GM23338 (cell line): ENCODE data around the gene MT1HL1. TPM values are rescaled to one million over a fixed set of nuclear protein-coding genes. Genes with fewer than 3 reads are reported as not detected.

Experiments used
- ATAC-seq: fragments of 200-7000 bp; cut with Tn5 transposase; 3 replicates; pipeline ENCODE4 v1.9.1; 2020
- DNase-seq: peaks from one replicate; pipeline ENCODE4 v3.0.0-alpha.2; 2015; ENCODE audit warnings: low spot score
- H2AFZ ChIP-seq: fragments of 200-600 bp; sonication (generic); 2 replicates; pipeline ENCODE4 v1.8.0; 2016; ENCODE audit warnings: antibody characterized with exemption, mild to moderate bottlenecking, moderate library complexity
- H3F3A ChIP-seq: fragments of 200-600 bp; sonication (generic); replicated peaks from 2 replicates; pipeline ENCODE4 v1.8.0; 2017; ENCODE audit warnings: antibody characterized with exemption, mixed run types, low read depth
- H3K27ac ChIP-seq: fragments of 200-600 bp; sonication (generic); 2 replicates; pipeline ENCODE4 v1.6.1; 2016; ENCODE audit warnings: low read depth
- H3K27me3 ChIP-seq: fragments of 200-600 bp; sonication (generic); 2 replicates; pipeline ENCODE4 v1.8.0; 2016; ENCODE audit warnings: mild to moderate bottlenecking, mixed run types, moderate library complexity; ENCODE audit not compliant: insufficient read depth
- H3K36me3 ChIP-seq: fragments of 200-600 bp; sonication (generic); 2 replicates; pipeline ENCODE4 v1.8.0; 2016; ENCODE audit warnings: mild to moderate bottlenecking; ENCODE audit not compliant: insufficient read depth
- H3K4me1 ChIP-seq: fragments of 200-600 bp; sonication (generic); 2 replicates; pipeline ENCODE4 v1.8.0; 2016; ENCODE audit warnings: mild to moderate bottlenecking, moderate library complexity; ENCODE audit not compliant: insufficient read depth
- H3K4me2 ChIP-seq: fragments of 200-600 bp; sonication (generic); 2 replicates; pipeline ENCODE4 v1.7.1; 2017; ENCODE audit warnings: mixed run types
- H3K4me3 ChIP-seq: fragments of 200-600 bp; sonication (generic); 2 replicates; pipeline ENCODE4 v1.6.1; 2016; ENCODE audit warnings: mixed run types
- H3K79me2 ChIP-seq: fragments of 200-600 bp; sonication (generic); replicated peaks from 2 replicates; pipeline ENCODE4 v1.8.0; 2017; ENCODE audit warnings: mild to moderate bottlenecking; ENCODE audit not compliant: insufficient read depth
- H3K9me2 ChIP-seq: fragments of 200-600 bp; sonication (generic); 2 replicates; pipeline ENCODE4 v1.8.0; 2017; ENCODE audit not compliant: insufficient read depth
- H4K20me1 ChIP-seq: fragments of 200-600 bp; sonication (generic); replicated peaks from 2 replicates; pipeline ENCODE4 v1.8.0; 2017; ENCODE audit warnings: mild to moderate bottlenecking; ENCODE audit not compliant: insufficient read depth
- H3K27ac Mint-ChIP-seq: 2 replicates; pipeline ENCODE4 v1.8.0; 2020; ENCODE audit warnings: inconsistent platforms, mild to moderate bottlenecking, moderate library complexity, mixed read lengths
- H3K27me3 Mint-ChIP-seq: 3 replicates; pipeline ENCODE4 v1.8.0; 2022; ENCODE audit warnings: low read depth, mild to moderate bottlenecking, moderate library complexity, mixed read lengths, inconsistent platforms; ENCODE audit not compliant: insufficient read depth, poor library complexity
- H3K36me3 Mint-ChIP-seq: 3 replicates; pipeline ENCODE4 v1.8.0; 2021; ENCODE audit warnings: low read depth, mild to moderate bottlenecking, inconsistent platforms, moderate library complexity, mixed read lengths
- H3K4me1 Mint-ChIP-seq: 3 replicates; pipeline ENCODE4 v1.8.0; 2020; ENCODE audit warnings: mild to moderate bottlenecking, inconsistent platforms, mixed read lengths
- H3K4me3 Mint-ChIP-seq: 3 replicates; pipeline ENCODE4 v1.8.0; 2021; ENCODE audit warnings: moderate library complexity, mild to moderate bottlenecking, inconsistent platforms, mixed read lengths
- H3K9me3 Mint-ChIP-seq: 3 replicates; pipeline ENCODE4 v1.8.0; 2020; ENCODE audit warnings: moderate library complexity, mild to moderate bottlenecking, inconsistent platforms, mixed read lengths
- CREB1 ChIP-seq: fragments of 250-450 bp; sonication (Bioruptor Pico); IDR thresholded peaks from 2 replicates; pipeline ENCODE4 v1.5.0; 2020; ENCODE audit warnings: low read depth, mild to moderate bottlenecking, moderate library complexity
- EZH2 ChIP-seq: fragments of 200-600 bp; sonication (generic); IDR thresholded peaks from one replicate; pipeline ENCODE4 v1.8.0; 2017; ENCODE audit warnings: antibody characterized with exemption, mild to moderate bottlenecking, low read depth; ENCODE audit not compliant: unreplicated experiment
- EZH2phosphoT487 ChIP-seq: fragments of 200-600 bp; sonication (generic); IDR thresholded peaks from one replicate; pipeline ENCODE4 v1.8.1; 2018; ENCODE audit warnings: antibody characterized with exemption; ENCODE audit not compliant: unreplicated experiment
- JUNB ChIP-seq: IDR thresholded peaks from one replicate; pipeline ENCODE4 v1.6.1; 2016; ENCODE audit warnings: antibody characterized with exemption; ENCODE audit not compliant: unreplicated experiment
- NANOG ChIP-seq: IDR thresholded peaks from 2 replicates; pipeline ENCODE4 v1.6.1; 2016; ENCODE audit warnings: antibody characterized with exemption, borderline replicate concordance
- POLR2AphosphoS5 ChIP-seq: IDR thresholded peaks from 2 replicates; pipeline ENCODE4 v1.6.1; 2016; ENCODE audit warnings: antibody characterized with exemption, low read depth
- STAT1 ChIP-seq: IDR thresholded peaks from one replicate; pipeline ENCODE4 v1.6.1; 2016; ENCODE audit warnings: antibody characterized with exemption; ENCODE audit not compliant: unreplicated experiment
- ZNF114 ChIP-seq: fragments of 250-450 bp; sonication (Bioruptor Pico); IDR thresholded peaks from 2 replicates; pipeline ENCODE4 v1.5.0; 2020; ENCODE audit warnings: mild to moderate bottlenecking, moderate library complexity
- ZNF331 ChIP-seq: fragments of 250-450 bp; sonication (Bioruptor Pico); IDR thresholded peaks from 2 replicates; pipeline ENCODE4 v1.5.0; 2020; ENCODE audit warnings: low read depth, mild to moderate bottlenecking, moderate library complexity
- polyA plus RNA-seq: library from polyadenylated mRNA; unstranded; fragments of >200 nt; fragmentation: Nextera tagmentation; extraction: Ambion mirVana; gene quantifications from 2 replicates; pipeline ENCODE4 v1.2.1, GENCODE V29; 2016
- total RNA-seq: library from RNA; depleted of rRNA; stranded (reverse); fragments of >200 nt; shearing (Covaris generic); gene quantifications from 2 replicates; pipeline ENCODE4 v1.2.3, GENCODE V29; 2014
- TF ChIP-seq, protein P1 (sequence below), 2 experiments: fragments of 200-600 bp in 1 of 2; sonication (generic) in 1 of 2; conservative IDR thresholded peaks; 2 replicates each; pipeline versions ENCODE4 v1.5.1 to v1.6.1; 2016 to 2017; ENCODE audit warnings: antibody characterized with exemption in 2 of 2, low read depth in 2 of 2, mild to moderate bottlenecking in 2 of 2, moderate library complexity in 1 of 2
- TF ChIP-seq, protein P2 (sequence below): fragments of 250-450 bp; sonication (Bioruptor Pico); IDR thresholded peaks from 2 replicates; pipeline ENCODE4 v1.5.0; 2020; ENCODE audit warnings: mild to moderate bottlenecking, moderate library complexity
- TF ChIP-seq, protein P3 (sequence below): IDR thresholded peaks from 2 replicates; pipeline ENCODE4 v1.6.1; 2016; ENCODE audit warnings: antibody characterized with exemption
- TF ChIP-seq, protein P4 (sequence below): IDR thresholded peaks from one replicate; pipeline ENCODE4 v1.6.1; 2018; ENCODE audit warnings: antibody characterized with exemption; ENCODE audit not compliant: unreplicated experiment

The MT1HL1 gene
- total and polyA plus RNA-seq, 2 experiments from 2014 or later, result not detected

DNA sequence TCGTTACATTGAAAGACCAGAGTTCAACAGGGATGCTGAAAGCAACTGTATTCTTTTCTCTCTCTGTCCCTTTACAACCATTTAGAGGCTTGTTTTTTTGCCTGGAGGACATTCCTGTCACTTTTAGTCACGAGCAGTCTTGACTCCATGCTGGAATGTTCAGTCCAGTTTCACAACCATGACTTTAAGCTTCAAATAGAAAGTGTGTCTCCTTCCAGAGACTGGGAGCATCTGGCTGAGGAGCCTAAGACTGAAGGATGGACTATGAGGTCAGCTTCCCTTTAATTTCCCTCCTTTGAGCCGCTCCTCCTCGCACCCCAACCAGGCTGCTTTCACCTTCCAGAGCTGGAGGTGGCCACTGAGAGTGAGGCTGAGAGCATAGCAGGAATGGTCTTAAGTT, 27.2 kb upstream of the MT1HL1 start:
- Histone ChIP-seq H3K9me2 (peaks cover 6% of the 10 kb centered on the region; the same call in 1 of the 2 replicates), H3K79me2 (no peaks in the 10 kb centered on the region), H3K4me1 (peaks cover 13% of the 10 kb centered on the region), H3K36me3 (no peaks in the 10 kb centered on the region), H3K4me3 (no peak overlapping the region), H4K20me1 (no peaks in the 10 kb centered on the region), H3K27me3 (no peaks in the 10 kb centered on the region), H2AFZ (peak overlapping the region; percentile 73), H3F3A (no peaks in the 10 kb centered on the region; the same call in 1 of the 2 replicates), H3K4me2 (peak overlapping the region; percentile 22; the same call in 1 of the 2 replicates), H3K27ac (no peak overlapping the region)
- no peaks in the 10 kb centered on the region for H3K36me3 Mint-ChIP-seq
- ATAC-seq, result peak; percentile 39
- no peak overlapping the region; the same call in 1 of the 2 replicates for H3K27ac Mint-ChIP-seq
- TF ChIP-seq CREB1 (CRISPR knock-in tag) (no peak), EZH2phosphoT487 (no peak), NANOG (no peak), POLR2AphosphoS5 (no peak), ZNF114 (CRISPR knock-in tag) (no peak), JUNB (no peak), ZNF331 (no peak), EZH2 (no peak), STAT1 (no peak)
- TF ChIP-seq, protein P1, sequence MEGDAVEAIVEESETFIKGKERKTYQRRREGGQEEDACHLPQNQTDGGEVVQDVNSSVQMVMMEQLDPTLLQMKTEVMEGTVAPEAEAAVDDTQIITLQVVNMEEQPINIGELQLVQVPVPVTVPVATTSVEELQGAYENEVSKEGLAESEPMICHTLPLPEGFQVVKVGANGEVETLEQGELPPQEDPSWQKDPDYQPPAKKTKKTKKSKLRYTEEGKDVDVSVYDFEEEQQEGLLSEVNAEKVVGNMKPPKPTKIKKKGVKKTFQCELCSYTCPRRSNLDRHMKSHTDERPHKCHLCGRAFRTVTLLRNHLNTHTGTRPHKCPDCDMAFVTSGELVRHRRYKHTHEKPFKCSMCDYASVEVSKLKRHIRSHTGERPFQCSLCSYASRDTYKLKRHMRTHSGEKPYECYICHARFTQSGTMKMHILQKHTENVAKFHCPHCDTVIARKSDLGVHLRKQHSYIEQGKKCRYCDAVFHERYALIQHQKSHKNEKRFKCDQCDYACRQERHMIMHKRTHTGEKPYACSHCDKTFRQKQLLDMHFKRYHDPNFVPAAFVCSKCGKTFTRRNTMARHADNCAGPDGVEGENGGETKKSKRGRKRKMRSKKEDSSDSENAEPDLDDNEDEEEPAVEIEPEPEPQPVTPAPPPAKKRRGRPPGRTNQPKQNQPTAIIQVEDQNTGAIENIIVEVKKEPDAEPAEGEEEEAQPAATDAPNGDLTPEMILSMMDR (conservative IDR thresholded peaks at IDR 0.05; ENCODE audit: low read depth in 2 of 2), result no peak
- TF ChIP-seq, protein P2, sequence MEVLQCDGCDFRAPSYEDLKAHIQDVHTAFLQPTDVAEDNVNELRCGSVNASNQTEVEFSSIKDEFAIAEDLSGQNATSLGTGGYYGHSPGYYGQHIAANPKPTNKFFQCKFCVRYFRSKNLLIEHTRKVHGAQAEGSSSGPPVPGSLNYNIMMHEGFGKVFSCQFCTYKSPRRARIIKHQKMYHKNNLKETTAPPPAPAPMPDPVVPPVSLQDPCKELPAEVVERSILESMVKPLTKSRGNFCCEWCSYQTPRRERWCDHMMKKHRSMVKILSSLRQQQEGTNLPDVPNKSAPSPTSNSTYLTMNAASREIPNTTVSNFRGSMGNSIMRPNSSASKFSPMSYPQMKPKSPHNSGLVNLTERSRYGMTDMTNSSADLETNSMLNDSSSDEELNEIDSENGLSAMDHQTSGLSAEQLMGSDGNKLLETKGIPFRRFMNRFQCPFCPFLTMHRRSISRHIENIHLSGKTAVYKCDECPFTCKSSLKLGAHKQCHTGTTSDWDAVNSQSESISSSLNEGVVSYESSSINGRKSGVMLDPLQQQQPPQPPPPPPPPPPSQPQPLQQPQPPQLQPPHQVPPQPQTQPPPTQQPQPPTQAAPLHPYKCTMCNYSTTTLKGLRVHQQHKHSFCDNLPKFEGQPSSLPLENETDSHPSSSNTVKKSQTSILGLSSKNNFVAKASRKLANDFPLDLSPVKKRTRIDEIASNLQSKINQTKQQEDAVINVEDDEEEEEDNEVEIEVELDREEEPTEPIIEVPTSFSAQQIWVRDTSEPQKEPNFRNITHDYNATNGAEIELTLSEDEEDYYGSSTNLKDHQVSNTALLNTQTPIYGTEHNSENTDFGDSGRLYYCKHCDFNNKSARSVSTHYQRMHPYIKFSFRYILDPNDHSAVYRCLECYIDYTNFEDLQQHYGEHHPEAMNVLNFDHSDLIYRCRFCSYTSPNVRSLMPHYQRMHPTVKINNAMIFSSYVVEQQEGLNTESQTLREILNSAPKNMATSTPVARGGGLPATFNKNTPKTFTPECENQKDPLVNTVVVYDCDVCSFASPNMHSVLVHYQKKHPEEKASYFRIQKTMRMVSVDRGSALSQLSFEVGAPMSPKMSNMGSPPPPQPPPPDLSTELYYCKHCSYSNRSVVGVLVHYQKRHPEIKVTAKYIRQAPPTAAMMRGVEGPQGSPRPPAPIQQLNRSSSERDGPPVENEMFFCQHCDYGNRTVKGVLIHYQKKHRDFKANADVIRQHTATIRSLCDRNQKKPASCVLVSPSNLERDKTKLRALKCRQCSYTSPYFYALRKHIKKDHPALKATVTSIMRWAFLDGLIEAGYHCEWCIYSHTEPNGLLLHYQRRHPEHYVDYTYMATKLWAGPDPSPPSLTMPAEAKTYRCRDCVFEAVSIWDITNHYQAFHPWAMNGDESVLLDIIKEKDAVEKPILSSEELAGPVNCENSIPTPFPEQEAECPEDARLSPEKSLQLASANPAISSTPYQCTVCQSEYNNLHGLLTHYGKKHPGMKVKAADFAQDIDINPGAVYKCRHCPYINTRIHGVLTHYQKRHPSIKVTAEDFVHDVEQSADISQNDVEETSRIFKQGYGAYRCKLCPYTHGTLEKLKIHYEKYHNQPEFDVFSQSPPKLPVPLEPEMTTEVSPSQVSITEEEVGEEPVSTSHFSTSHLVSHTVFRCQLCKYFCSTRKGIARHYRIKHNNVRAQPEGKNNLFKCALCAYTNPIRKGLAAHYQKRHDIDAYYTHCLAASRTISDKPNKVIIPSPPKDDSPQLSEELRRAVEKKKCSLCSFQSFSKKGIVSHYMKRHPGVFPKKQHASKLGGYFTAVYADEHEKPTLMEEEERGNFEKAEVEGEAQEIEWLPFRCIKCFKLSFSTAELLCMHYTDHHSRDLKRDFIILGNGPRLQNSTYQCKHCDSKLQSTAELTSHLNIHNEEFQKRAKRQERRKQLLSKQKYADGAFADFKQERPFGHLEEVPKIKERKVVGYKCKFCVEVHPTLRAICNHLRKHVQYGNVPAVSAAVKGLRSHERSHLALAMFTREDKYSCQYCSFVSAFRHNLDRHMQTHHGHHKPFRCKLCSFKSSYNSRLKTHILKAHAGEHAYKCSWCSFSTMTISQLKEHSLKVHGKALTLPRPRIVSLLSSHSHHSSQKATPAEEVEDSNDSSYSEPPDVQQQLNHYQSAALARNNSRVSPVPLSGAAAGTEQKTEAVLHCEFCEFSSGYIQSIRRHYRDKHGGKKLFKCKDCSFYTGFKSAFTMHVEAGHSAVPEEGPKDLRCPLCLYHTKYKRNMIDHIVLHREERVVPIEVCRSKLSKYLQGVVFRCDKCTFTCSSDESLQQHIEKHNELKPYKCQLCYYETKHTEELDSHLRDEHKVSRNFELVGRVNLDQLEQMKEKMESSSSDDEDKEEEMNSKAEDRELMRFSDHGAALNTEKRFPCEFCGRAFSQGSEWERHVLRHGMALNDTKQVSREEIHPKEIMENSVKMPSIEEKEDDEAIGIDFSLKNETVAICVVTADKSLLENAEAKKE, result no peak
- TF ChIP-seq, protein P3, sequence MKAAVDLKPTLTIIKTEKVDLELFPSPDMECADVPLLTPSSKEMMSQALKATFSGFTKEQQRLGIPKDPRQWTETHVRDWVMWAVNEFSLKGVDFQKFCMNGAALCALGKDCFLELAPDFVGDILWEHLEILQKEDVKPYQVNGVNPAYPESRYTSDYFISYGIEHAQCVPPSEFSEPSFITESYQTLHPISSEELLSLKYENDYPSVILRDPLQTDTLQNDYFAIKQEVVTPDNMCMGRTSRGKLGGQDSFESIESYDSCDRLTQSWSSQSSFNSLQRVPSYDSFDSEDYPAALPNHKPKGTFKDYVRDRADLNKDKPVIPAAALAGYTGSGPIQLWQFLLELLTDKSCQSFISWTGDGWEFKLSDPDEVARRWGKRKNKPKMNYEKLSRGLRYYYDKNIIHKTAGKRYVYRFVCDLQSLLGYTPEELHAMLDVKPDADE, result no peak
- TF ChIP-seq, protein P4, sequence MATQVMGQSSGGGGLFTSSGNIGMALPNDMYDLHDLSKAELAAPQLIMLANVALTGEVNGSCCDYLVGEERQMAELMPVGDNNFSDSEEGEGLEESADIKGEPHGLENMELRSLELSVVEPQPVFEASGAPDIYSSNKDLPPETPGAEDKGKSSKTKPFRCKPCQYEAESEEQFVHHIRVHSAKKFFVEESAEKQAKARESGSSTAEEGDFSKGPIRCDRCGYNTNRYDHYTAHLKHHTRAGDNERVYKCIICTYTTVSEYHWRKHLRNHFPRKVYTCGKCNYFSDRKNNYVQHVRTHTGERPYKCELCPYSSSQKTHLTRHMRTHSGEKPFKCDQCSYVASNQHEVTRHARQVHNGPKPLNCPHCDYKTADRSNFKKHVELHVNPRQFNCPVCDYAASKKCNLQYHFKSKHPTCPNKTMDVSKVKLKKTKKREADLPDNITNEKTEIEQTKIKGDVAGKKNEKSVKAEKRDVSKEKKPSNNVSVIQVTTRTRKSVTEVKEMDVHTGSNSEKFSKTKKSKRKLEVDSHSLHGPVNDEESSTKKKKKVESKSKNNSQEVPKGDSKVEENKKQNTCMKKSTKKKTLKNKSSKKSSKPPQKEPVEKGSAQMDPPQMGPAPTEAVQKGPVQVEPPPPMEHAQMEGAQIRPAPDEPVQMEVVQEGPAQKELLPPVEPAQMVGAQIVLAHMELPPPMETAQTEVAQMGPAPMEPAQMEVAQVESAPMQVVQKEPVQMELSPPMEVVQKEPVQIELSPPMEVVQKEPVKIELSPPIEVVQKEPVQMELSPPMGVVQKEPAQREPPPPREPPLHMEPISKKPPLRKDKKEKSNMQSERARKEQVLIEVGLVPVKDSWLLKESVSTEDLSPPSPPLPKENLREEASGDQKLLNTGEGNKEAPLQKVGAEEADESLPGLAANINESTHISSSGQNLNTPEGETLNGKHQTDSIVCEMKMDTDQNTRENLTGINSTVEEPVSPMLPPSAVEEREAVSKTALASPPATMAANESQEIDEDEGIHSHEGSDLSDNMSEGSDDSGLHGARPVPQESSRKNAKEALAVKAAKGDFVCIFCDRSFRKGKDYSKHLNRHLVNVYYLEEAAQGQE, result no peak
- DNase-seq, result no peak
- H3K4me1 Mint-ChIP-seq, result peaks cover 25% of the 10 kb centered on the region
- peaks cover 9% of the 10 kb centered on the region for H3K27me3 Mint-ChIP-seq
- no peaks in the 10 kb centered on the region; the same call in 2 of the 3 replicates for H3K9me3 Mint-ChIP-seq
- H3K4me3 Mint-ChIP-seq, result no peak overlapping the region
